Iris pigment epithelial cell (primary cell): ENCODE data around the gene B3GAT1.

Experiments
- DNase-seq: peaks from one replicate; pipeline ENCODE4 v3.0.0-alpha.2; 2011; ENCODE audit warnings: low read depth

B3GAT1 gene

DNA sequence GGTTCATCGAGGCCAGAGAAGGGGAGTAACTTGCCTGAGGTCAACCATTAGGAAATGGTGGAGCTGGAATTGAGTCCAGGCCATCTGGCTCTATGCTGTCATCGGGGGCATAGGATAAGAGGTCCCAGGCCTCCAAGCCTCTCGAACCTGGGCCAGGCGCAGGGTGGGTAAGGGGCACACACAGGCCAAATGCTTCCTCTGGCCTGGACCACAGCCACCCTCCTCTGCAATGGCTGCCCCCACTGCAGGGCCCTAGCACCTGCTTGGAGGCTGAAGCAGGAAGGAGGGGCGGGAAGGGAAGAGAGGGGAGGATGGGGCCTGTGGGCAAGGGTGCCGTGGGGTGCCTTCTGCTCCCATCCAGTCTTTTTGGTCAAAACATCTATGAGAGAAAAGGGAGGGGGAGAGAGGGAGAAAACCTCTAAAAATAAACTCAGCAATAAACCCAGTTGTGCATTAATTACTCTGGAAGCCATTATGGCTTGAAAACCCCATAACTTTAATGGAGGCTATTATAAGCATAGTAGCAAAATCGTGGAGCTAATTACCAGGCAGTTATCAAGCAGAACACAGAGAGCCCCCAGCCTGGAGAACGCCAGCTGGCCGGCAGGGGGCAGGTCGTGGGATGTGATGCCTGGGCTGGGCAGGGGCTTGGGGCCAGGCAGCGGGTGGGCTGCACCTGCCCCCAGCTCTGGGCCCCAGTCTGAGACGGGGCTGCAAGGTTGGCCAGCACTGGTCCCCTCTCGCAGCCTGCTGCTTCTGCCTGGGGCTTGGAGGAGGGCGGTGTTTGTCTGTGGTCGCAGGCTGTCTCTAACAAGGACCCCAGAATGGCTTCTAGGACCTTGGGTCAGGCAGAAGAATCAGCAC is 21.1 kb downstream of the B3GAT1 start:
- DNase-seq = no peak

GRCh38 chr11:134389464-134390180 is 22.4 kb downstream of the B3GAT1 start:
- DNase-seq = no peak

DNA sequence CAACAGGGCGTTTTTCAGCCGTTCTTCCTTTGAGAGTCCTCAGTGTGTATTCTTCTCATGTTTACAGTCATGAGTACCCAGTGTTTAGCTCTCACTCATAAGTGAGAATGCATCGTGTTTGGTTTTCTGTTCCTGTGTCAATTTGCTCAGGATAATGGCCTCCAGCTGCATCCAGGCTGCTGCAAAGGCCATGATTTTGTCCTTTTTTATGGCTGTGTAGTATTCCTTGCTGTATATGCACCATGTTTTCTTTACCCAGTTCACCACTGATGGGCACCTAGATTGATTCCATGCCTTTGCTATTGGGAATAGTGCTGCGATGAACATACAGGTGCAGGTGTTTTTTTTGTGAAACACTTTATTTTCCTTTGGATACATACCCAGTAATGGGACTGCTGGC is 23.5 kb downstream of the B3GAT1 start:
- no peak for DNase-seq

DNA sequence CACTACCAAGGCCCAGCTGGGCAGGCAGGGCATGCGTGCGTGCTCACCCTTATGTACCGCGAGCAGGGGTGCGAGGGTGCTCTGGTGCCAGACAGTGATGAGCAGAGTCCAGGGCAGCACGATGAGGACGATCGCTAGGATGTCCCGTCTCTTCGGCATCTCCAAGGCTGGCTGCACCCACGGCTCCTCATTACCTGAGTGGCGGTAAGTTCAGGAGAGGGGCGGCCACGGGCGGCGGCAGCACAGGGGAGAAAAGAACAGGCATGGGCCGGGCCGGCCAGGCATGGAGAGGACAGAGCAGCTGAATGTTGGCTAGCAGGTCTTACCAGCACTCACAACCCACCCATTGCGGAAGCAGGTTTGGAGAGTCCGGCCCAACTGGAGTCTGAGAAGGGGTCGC is 24.5 kb downstream of the B3GAT1 start:
- no peak for DNase-seq

DNA sequence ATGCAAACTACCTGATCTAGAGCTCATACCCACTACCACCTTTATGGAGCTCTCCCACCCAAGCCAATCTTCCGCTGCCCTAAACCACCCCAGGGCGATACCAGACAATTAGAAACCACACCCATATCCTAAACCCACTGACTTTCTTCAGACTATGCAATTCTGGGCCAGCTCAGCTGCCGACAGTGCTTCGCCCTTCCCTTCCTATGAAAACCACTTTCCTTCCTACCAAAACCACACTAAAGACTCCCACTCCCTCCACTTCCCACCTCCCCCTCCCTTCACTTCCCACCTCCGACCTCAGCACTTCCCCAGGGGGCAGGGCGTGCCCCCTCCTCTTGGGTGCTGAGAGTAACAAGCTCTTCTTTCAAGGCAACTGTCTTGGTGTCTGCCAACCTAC is 25.1 kb downstream of the B3GAT1 start:
- DNase-seq = no peak

- DNase-seq = no peak
These were observed 26.1 kb downstream of the B3GAT1 start for GRCh38 chr11:134385774-134386565.

DNA sequence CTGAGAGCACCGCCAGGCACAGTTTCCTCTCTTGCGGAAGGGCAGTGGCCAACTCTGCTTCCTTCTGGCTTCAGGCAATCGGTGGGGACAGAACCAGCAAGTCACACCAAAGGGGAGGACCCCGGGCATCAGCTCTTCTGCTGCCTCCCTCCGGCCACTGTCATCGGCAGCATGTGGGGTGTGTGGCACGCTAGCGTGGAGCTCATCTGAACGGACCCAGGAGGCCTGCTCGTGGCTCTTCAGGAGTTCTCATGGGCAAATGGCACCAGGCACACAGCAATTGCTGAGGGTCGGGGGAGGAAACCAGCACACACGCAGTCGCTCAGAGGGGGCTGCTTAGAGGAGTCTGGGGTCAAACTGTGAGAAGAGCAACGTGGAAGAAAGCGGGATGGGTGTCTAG is 26.9 kb downstream of the B3GAT1 start:
- no peak for DNase-seq

GRCh38 chr11:134384406-134384805 is 27.6 kb downstream of the B3GAT1 start:
- no peak for DNase-seq

GRCh38 chr11:134383576-134384221 is 28.3 kb downstream of the B3GAT1 start:
- DNase-seq = no peak

DNA sequence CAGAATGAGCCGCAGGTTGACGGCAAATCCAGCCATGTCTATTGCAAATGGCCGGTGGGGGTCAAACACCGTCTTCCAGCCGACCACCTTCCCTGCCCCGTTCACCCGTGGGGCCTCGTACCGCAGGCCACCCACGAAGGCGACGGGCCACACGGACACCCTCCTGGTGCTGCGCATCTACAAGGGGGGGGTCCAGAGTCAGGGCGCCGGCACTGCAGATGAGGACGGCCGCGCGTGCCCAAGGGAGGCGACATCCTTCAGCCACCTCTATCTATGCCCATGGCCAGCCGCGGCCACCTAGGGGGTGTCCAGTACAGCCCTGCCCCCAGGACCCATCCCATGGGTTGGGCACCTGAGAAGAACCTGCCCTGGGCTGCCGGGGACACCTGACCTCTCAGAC is 29.2 kb downstream of the B3GAT1 start:
- no peak for DNase-seq

GRCh38 chr11:134382257-134382656 is 29.8 kb downstream of the B3GAT1 start:
- no peak for DNase-seq

GRCh38 chr11:134380785-134381184 is 31.3 kb downstream of the B3GAT1 start:
- DNase-seq = no peak

GRCh38 chr11:134380229-134380628 is 31.8 kb downstream of the B3GAT1 start:
- DNase-seq = no peak

GRCh38 chr11:134379241-134379640 is 32.8 kb downstream of the B3GAT1 start:
- DNase-seq = no peak

- no peak for DNase-seq
These were observed 34.2 kb downstream of the B3GAT1 start for GRCh38 chr11:134377876-134378275.

- DNase-seq = no peak
These were observed 35.7 kb downstream of the B3GAT1 start for GRCh38 chr11:134376150-134376921.

DNA sequence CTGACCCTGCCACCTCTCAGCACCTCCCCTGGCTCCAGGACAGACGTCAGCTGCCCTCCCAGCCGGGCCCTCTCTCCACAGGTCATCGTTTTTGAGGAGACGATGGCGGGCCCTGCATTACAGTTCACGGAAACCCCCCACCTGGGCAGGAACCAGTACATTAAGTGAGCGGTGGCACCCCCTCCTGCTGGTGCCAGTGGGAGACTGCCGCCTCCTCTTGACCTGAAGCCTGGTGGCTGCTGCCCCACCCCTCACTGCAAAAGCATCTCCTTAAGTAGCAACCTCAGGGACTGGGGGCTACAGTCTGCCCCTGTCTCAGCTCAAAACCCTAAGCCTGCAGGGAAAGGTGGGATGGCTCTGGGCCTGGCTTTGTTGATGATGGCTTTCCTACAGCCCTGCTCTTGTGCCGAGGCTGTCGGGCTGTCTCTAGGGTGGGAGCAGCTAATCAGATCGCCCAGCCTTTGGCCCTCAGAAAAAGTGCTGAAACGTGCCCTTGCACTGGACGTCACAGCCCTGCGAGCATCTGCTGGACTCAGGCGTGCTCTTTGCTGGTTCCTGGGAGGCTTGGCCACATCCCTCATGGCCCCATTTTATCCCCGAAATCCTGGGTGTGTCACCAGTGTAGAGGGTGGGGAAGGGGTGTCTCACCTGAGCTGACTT is 37.0 kb downstream of the B3GAT1 start:
- DNase-seq = no peak

GRCh38 chr11:134374171-134374570 is 37.9 kb downstream of the B3GAT1 start:
- DNase-seq = no peak

GRCh38 chr11:134373591-134374052 is 38.4 kb downstream of the B3GAT1 start:
- no peak for DNase-seq

DNA sequence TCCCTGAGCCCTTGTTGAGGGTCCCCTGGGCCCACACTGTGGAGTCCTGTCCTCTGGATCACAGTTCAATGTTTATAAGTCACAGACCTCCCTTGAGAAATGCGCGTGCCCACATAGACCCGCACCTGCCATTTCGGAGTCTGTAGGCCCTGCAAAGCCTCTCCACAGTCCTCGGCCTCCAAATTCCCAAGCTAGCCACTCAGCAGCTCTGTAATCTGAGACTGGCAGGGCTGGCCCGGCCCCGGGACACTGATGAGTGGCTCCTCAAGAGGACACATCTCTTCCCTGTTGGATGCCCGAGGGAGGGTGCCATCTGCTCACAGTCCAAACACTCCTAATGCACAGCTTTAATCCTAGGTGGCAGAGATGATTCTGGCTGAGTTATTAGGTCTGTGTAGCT is 39.1 kb downstream of the B3GAT1 start:
- no peak for DNase-seq

DNA sequence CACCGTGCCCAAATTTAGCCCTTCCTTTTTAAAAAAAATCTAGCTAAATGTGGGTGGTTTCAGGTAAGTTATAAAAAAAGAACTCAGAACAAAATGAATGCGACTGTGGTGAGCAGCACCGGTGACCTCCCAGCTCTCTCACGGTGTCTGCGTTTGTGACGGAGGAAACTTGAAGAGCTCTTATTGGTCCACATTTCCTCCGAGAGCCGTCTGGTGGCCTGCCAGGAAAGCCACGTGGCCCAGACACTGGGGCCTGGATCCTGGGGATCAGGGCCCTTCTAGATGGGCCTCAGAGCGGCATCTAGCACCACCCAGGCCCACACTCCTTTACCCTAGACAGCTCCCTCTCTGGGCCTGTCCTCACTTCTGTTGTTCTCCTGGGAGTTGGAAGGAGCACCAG is 39.5 kb downstream of the B3GAT1 start:
- DNase-seq = no peak
